Loucy (cell line): ENCODE measurements around the gene CBX7.

ENCODE experiments used
- CTCF ChIP-seq: fragments of 200-600 bp; sonication (generic); conservative IDR thresholded peaks from 2 replicates; pipeline ENCODE4 v1.5.1; 2014; ENCODE audit warnings: mild to moderate bottlenecking, antibody characterized with exemption, low read length
- EZH2phosphoT487 ChIP-seq: fragments of 200-600 bp; IDR thresholded peaks from 2 replicates; pipeline ENCODE4 v1.6.1; 2018; ENCODE audit warnings: antibody characterized with exemption, mild to moderate bottlenecking, moderate library complexity, borderline replicate concordance

DNA sequence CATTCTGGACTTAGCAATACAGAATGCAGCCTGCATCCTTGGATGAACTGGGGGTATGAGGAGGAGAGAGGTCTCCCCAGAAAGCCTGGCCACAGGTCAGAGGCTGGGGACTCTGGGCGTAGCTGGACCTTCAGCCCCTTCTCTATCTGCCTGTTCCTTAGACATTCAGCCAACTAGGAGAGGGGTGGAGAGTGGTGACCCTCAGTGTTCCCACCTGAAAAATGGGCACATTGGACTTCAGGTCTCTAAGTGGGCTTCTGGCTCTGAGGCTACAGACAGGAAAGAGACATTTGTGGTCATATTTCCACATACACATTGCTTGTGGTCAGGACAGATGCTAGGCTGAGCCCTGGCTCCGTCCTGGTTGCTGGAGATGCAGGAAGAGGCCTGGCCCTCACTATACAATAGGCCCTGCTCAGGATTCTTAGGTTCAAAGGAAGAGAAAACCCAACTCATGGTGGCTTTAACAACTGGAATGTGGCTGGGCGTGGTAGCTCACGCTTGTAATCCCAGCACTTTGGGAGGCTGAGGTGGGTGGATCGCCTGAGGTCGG lies 30.1 kb upstream of the CBX7 start:
- no peak for TF ChIP-seq CTCF
- TF ChIP-seq EZH2phosphoT487: no peak
